ENCODE data around the gene MUC4. TPM values are rescaled to one million over a fixed set of nuclear protein-coding genes. Genes with fewer than 3 reads are reported as not detected.

Gene MUC4
- total and polyA plus RNA-seq, 9 of the 15 experiments (the other 6 are each of a cell fraction or from before 2014, with no cell fraction given) = under 0.01 to 0.21 (median 0.10) TPM; not detected in 4

DNA sequence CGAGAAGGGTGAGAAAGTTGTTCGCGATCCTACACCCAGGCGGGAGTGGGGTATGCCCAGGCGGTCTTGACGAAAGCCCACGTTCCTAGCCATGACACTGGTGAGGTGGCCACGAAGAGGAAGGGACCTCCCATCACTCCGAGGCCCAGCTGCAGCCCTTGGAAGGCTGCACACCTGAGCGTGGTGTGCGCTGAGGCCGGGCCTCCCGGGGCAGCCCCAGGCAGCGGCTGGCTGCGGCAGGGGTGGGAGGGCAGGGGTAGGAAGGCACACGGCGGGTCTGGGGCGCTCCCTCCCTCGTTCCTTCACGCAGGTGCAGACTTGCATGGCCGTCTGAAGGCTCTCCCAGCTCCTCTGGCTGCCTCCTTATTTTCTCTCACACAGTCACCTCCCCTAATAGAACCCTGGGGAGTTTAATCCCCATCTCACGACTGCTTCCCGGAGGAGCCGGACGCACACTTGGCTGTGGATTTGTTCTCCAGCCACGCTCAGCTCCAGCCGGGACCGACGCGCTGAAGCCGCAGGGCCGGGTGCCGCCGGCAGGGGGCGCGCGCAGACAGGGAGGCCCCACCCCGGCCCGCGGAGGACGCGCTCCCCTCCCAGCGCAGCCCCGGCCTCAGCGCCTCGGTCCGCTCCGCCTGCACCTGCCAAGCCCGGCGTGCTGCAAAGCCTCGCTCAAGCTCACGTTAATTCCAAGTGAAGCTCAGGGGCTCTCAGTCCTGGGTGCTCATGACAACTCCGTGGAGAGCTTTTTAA is 37.8 kb upstream of the MUC4 start:
- intact Hi-C loops (cut with micrococcal nuclease) = loop anchor here (1.0 to 10.0 kb wide), 5 partner anchors 75 to 291 kb away; no protein-coding TSS in a partner anchor
- no peak for ATAC-seq
- Histone ChIP-seq H2AFZ (ENCODE audit: low read depth, low read length) (no peak overlapping the region), H3K4me2 (ENCODE audit: insufficient read depth, low read length) (no peak overlapping the region), H3K27ac (ENCODE audit: extremely low read depth, low read depth, low read length) (no peak overlapping the region), H3K27me3 (ENCODE audit: control insufficient read depth in 2 of 2, insufficient read depth in 2 of 2, low read length in 2 of 2) (no peaks in the 10 kb centered on the region), H3K9me1 (ENCODE audit: control insufficient read depth, insufficient read depth, low read length) (no peaks in the 10 kb centered on the region), H3K4me3 (no peak overlapping the region), H3K79me2 (ENCODE audit: control insufficient read depth, insufficient read depth, low read length) (no peaks in the 10 kb centered on the region), H4K20me1 (replicated peaks; ENCODE audit: control insufficient read depth, insufficient read depth, low read length) (no peaks in the 10 kb centered on the region), H3K9ac (ENCODE audit: insufficient read depth in 1 of 2, low read depth in 2 of 2, low read length in 2 of 2) (no peak overlapping the region), H3K4me1 (replicated peaks in 1 of 2; ENCODE audit: control insufficient read depth in 2 of 2, insufficient read depth in 2 of 2, low read length in 2 of 2) (peaks cover 14 to 42% of the 10 kb centered on the region in 2 experiments), H3K36me3 (ENCODE audit: control insufficient read depth, insufficient read depth, low read length) (no peaks in the 10 kb centered on the region), H3K9me3 (replicated peaks; ENCODE audit: control insufficient read depth, insufficient read depth, low read depth, low read length) (no peaks in the 10 kb centered on the region)
- no peak for DNase-seq (ENCODE audit: extremely low read depth in 1 of 4, low spot score in 3 of 4)
- TF ChIP-seq, protein P1, sequence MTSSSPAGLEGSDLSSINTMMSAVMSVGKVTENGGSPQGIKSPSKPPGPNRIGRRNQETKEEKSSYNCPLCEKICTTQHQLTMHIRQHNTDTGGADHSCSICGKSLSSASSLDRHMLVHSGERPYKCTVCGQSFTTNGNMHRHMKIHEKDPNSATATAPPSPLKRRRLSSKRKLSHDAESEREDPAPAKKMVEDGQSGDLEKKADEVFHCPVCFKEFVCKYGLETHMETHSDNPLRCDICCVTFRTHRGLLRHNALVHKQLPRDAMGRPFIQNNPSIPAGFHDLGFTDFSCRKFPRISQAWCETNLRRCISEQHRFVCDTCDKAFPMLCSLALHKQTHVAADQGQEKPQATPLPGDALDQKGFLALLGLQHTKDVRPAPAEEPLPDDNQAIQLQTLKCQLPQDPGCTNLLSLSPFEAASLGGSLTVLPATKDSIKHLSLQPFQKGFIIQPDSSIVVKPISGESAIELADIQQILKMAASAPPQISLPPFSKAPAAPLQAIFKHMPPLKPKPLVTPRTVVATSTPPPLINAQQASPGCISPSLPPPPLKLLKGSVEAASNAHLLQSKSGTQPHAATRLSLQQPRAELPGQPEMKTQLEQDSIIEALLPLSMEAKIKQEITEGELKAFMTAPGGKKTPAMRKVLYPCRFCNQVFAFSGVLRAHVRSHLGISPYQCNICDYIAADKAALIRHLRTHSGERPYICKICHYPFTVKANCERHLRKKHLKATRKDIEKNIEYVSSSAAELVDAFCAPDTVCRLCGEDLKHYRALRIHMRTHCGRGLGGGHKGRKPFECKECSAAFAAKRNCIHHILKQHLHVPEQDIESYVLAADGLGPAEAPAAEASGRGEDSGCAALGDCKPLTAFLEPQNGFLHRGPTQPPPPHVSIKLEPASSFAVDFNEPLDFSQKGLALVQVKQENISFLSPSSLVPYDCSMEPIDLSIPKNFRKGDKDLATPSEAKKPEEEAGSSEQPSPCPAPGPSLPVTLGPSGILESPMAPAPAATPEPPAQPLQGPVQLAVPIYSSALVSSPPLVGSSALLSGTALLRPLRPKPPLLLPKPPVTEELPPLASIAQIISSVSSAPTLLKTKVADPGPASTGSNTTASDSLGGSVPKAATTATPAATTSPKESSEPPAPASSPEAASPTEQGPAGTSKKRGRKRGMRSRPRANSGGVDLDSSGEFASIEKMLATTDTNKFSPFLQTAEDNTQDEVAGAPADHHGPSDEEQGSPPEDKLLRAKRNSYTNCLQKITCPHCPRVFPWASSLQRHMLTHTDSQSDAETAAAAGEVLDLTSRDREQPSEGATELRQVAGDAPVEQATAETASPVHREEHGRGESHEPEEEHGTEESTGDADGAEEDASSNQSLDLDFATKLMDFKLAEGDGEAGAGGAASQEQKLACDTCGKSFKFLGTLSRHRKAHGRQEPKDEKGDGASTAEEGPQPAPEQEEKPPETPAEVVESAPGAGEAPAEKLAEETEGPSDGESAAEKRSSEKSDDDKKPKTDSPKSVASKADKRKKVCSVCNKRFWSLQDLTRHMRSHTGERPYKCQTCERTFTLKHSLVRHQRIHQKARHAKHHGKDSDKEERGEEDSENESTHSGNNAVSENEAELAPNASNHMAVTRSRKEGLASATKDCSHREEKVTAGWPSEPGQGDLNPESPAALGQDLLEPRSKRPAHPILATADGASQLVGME (CRISPR knock-in tag; IDR thresholded peaks at IDR 0.05) = no peak
- TF ChIP-seq, protein P2, sequence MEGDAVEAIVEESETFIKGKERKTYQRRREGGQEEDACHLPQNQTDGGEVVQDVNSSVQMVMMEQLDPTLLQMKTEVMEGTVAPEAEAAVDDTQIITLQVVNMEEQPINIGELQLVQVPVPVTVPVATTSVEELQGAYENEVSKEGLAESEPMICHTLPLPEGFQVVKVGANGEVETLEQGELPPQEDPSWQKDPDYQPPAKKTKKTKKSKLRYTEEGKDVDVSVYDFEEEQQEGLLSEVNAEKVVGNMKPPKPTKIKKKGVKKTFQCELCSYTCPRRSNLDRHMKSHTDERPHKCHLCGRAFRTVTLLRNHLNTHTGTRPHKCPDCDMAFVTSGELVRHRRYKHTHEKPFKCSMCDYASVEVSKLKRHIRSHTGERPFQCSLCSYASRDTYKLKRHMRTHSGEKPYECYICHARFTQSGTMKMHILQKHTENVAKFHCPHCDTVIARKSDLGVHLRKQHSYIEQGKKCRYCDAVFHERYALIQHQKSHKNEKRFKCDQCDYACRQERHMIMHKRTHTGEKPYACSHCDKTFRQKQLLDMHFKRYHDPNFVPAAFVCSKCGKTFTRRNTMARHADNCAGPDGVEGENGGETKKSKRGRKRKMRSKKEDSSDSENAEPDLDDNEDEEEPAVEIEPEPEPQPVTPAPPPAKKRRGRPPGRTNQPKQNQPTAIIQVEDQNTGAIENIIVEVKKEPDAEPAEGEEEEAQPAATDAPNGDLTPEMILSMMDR (IDR thresholded peaks at IDR 0.05 in 2 of 3, conservative IDR thresholded peaks at IDR 0.05 in 1 of 3; ENCODE audit: insufficient read depth in 2 of 3, low read depth in 1 of 3, low read length in 3 of 3) = 0 out of 6 replicates have a peak, but pooled peaks of 1 of the 3 experiments have one; percentile 9
- in situ Hi-C loops (cut with MboI) = loop anchor here (10.0 kb wide), 2 partner anchors 225 to 1775 kb away; no protein-coding TSS in a partner anchor
- POLR2A ChIA-PET = interaction anchor here (0.6 kb wide), 1 partner anchor 147 kb away, joined by 3 read pairs; no protein-coding TSS in a partner anchor
- no TSS peak for BruUV-seq (replicated peaks)
- WGBS (ENCODE audit: insufficient coverage, low coverage, missing lambda C conversion rate) = 83% methylated on average over 19 of the region's 53 CpGs
- no peak for FAIRE-seq
- CTCF ChIA-PET (ENCODE audit: low intra/inter-chr PET ratio) = interaction anchor here (0.6 to 1.0 kb wide), 3 partner anchors 10 to 576 kb away, joined by 3 to 4 read pairs (median 3); no protein-coding TSS in a partner anchor

Data from K562 (cell line).